Measurements from ENCODE around the gene RMP24.
"Not testable (repeated sequence)": the region's sequence is repeated elsewhere in the genome, so short reads cannot be mapped to it uniquely, and the experiment has no call there.

The RMP24 gene

DNA sequence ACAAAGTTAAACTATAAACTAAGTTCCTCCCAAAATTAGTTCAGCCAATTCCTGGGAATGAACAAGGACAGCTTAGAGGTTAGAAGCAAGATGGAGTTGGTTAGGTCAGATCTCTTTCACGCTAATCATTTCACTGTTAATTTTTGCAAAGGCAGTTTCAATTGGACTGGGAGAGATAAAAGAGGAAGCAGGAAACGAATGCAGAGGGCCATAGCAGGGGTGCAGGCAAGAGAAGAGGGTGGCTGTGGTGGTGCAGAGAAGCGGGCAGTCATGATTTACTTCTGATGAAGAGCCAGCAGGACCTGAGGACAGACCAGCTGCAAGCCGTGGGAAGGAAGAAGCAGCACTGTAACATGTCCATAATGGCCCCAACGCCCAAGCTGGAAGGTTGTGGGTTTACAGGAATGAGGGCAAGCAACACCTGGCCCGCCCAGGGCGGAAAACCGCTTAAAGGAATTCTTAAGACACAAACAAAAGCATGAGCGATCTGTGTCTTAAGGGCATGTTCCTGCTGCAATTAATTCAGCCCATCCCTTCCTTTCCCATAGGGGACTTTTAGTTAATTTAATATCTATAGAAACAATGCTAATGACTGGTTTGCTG, 4.1 kb upstream of the RMP24 start:
- no peak for DNase-seq (ENCODE audit: low read depth in 2 of 2)

DNA sequence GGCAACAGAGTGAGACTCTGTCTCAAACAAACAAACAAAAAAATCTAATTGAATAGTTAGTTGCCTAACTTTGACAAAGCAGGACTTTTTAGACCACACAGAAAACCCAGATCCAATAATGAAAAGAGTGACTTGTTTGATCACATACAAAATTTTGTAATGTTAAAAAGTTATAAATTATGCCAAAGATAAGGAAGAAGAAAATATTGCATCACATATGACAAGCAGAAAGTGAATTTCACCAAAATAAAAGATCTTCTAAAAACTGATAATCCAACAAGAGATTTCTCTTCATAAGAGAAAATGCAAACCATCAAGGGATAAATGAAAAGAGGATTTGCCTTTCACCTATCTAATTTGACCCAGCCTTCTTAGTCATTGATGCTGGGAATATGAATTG, 2.8 kb upstream of the RMP24 start:
- no peak for DNase-seq (ENCODE audit: low read depth in 2 of 2)

DNA sequence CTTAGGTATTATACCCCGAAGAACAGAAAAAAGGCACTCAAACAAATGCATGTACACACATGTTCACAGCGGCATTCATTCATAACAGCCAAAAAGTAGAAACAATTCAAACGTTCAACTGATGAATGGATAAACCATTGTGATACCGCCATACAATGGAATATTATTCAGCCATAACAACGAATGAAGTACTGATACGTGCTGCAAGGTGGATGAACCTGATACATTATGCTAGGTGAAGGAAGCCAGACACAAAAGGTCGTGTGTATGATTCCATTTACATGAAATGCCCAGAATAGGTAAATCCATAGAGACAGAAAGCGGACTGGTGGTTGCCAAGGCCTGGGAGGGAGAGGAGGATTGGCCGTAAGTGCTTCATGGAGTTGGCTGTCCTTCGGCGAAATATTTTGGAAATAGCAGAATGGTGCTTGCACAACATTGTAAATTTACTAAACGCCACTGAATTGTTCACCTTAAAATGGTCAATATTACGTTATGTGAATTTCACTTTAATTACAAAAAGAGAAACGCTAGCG, 750 bp upstream of the RMP24 start:
- DNase-seq (ENCODE audit: low read depth in 2 of 2) = no peak

DNA sequence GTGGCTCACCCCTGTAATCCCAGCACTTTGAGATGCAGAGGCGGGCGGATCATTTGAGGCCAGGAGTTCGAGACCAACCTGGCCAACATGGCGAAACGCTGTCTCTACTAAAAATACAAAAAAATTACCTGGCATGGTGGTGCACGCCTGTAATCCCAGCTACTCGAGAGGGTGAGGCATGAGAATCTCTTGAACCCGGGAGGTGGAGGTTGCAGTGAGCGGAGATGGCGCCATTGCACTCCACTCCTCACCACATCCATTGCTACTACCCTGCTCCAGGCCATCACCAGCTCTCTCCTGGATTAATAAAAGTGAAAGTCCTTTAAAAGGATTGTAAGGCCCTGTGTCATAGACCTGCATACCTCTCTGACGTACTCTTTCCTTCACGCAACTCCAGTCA, 1.2 kb downstream of the RMP24 start:
- DNase-seq (ENCODE audit: low read depth in 2 of 2) = no peak

DNA sequence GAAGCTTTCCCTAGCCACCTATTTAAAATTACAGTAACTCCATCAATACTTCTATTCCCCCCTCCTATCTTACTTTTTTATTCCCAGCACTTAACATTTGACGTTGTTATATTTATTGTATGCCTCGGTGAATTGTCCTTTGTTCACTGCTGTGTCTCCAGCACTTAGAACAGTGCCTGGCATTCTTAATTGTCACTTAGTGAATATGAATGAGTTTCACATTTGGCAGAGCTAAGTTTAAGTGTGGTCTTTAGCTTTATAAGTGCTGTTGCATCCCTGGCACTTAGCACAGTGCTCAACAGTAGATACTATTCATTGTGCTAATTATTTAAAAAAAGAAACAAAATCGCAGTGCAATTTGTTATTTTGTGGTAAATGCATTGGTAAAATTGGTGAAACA, 1.7 kb downstream of the RMP24 start:
- DNase-seq (ENCODE audit: low read depth in 2 of 2) = no peak

DNA sequence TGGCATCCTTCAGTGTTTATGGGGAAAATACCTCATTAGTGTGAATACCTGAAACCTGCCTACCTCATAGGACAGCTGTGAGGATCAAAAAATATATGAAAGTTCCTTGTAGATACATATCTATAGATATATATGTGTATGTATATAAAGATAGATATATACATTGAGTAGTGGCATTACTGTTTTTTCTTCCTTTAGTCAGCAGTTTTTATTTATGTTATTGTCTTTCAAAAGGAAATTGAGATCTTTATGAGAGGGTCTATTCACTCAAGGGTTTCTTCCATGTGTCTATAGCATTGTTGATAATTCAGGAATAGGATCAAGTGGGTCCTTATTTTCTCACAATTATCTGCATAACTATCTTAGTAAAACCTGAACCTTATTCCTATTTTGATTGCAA, 6.6 kb downstream of the RMP24 start:
- DNase-seq (ENCODE audit: low read depth in 2 of 2) = no peak

DNA sequence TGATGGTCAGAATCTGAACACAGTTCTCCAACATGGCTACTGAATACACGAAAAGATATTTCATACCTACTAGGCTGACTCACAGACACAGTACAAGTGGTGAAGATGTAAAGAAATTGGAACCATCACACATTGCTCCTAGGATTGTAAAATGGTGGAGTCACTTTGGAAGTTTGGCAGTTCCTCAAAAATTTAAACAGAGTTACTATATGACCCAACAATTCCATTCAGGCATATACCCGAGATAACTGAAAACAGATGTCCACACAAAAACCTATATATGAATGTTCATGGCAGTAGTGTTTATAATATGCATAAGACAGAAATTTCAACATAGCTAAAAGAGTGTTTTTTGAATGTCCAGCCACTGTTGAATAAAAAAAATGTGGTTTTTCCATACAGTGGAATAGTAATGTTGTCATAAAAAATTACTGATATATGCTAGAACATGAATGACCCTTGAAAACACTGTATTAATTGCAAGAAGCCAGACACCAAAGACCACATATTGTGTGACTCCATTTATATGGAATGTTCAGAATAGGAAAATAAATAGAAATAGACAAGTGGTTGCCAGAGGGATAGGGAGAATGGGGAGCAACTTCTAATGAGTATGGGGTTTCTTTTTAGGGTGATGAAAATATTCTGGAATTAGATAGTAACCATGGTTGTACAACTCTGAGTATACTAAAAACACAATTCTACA, 10.1 kb downstream of the RMP24 start:
- DNase-seq (ENCODE audit: low read depth in 2 of 2) = no peak

DNA sequence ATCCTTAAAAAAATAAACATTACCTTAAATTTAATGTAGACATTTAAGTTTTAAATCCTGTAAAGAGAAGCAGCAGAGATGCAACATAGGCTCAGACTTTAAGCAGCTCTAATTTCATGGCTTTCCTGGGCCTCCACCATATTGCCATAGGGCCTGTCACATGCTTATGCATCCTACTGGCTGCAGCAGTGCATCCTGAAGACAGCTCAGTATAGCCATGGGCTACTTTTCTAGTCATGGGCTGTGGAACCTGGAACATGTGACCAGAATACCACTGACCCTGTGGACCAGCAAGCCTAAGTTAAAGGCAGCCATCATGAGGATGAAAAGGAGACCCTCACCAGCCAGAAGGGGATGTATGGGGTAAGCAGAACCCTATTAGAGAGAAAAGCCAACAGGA, 10.7 kb downstream of the RMP24 start:
- DNase-seq (ENCODE audit: low read depth in 2 of 2) = no peak

DNA sequence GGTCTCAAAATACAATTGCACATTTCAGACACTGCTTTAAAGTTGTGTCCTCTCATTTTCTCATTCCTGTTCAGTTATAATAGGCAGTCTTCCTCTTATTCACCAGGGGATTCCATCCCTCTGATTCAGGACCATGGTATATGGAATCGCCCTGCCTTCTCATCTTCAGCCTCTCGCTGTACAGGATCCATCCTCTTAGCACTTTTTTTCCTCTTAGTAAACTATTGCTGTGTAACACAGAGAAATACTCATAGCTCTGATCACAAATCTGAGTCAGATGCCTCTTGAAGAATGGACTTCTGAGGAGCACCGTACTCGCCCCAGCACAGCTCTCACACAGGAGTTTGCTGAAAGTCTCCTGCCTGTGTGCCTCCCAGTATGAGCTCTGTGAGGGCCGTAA, 11.3 kb downstream of the RMP24 start:
- DNase-seq (ENCODE audit: low read depth in 2 of 2) = no peak

DNA sequence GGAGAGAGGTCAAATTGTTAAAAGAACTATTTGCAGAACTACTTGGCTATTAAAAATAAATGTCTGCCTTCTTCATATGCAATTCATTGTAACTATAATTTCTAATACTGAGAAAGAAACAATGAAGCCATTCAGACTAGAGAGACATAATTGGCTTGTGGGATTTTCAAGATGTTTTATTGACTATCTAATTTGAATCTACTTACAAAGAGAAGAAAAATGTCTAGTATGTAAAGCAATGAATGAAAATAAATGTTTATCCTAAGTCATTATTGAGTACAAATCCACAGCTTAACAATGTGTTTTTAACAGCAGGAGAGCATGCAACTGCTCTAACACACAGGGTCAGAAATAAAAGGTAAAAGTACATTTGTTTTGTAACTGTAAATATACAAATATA, 19.2 kb downstream of the RMP24 start:
- no peak for DNase-seq (ENCODE audit: low read depth in 2 of 2)

DNA sequence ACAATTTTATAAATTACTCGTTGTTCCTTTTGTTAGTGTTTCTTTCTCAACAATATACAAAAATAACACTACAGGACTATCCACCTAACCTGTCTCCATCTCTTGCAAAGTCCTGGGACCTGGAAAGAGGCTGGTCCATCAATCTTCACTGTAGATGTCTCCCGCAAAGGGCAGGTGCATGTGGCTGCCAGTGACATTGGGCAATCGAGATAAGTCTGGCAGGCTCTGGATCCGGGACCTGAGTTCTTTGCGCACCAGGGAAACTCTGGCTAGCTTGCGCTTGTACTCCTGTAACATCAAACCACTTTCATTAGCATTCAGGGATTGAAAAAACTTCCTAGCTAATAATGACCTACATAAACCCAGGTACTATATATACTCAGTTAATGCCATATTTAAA, 20.5 kb downstream of the RMP24 start:
- DNase-seq (ENCODE audit: low read depth in 2 of 2) = no peak

DNA sequence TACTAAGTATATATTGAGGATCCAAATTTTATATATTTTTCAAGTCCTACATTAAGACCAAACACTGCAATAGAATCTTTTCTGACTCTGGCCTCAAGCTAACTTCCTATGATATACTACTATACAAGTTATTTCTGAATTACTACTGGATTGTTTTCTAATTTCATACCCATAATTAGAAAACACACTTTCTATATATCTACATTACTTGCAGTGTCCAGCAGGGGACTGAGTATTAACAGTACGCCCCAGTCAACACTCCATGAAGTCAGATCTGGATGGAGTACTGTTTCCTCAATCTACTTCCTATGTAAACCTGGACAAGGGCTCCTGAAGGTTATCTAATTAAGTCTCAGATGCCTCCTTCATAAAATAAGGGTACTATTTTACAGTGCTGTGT, 26.5 kb downstream of the RMP24 start:
- DNase-seq (ENCODE audit: low read depth in 2 of 2) = no peak

DNA sequence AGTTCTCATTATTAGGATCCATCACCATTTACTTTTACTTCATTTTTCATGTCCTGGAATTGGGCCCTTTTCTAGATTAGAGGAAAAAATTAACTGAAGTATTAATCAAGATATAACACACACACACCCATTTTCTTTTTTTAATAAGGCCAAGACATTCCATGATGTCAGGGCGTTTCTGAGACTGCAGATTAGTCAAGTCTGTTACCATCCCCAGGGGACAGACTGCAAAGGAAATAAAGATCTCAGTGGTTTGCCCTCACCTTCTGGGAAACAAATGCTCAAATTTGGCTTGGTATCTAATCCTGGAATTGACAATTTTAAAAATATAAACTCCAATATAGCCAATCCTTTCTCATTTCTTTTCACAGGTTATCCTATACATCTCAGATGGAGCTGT, 27.4 kb downstream of the RMP24 start:
- no peak for DNase-seq (ENCODE audit: low read depth in 2 of 2)

DNA sequence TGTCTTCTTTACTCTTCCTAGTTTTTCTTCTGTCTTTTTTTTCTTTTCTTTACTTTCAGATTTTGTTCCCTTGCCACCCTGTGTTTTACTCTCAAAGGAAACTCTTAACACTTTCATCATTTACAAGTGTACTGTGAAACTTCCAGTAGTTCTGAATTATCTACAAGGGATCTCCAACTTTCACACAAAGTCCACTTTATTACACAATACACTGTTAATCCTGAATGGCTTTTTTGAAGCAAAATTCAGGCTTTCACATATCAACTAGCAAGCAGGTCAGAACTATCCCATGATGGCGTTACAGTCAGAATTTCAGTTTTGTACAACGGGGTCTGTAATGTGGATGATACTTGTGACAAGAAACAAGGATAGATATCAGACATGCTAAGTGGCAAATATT, 34.5 kb downstream of the RMP24 start:
- no peak for DNase-seq (ENCODE audit: low read depth in 2 of 2)

DNA sequence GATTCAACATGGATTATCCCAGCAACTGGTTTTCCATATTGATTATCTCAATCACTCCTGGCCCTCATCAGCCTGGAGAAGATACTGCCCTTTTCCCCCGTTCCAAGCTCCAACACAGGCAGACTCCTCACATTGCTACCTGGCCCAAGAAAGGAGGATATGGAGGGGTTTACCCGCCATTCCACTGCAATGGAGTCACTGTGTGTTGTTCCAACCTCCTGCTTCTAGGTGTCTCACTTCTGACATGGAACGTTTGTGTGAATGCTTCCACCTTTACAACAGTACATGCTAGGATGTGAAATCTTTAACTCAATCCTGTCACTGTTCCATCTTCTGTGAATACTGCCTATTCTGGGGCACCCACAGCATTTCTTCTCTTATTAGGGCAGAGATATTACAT, 36.7 kb downstream of the RMP24 start:
- no peak for DNase-seq (ENCODE audit: low read depth in 2 of 2)

DNA sequence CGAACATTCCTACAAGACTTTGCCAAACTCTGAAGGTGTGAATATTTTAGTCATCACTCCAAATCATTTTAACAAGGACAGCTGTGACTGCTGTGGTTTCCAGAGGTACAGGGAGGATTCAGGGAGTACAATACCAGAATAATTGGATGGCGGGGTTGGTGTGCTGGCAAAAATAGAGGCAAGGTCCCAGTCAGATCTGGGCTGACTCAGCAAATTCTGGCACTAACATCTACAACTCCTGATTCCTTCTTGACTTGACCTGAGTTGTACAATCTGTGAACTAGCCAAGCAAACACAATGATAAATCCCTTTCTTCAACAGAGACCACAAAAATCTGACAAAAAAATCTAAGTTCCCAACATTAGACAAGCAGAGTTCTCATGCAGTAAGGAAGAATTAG, 40.4 kb downstream of the RMP24 start:
- no peak for DNase-seq (ENCODE audit: low read depth in 2 of 2)

DNA sequence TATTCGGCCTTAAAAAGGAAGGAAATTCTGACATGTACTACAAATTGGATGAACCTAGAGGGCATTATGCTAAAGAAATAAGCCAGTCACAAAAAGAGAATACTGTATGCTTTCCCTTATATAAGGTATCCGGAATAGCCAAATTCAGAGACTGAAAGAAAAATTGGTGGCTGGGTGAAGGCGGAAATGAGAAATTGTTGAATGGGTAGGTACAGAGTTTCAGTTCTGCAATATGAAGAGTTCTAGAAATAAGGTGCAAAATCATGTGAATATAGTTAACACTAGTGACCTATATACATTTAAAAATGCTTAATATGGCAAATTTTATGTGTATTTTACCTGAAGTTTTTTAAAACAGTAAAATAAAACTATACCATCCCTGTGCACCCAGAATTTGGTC, 43.1 kb downstream of the RMP24 start:
- DNase-seq (ENCODE audit: low read depth in 2 of 2) = no peak

DNA sequence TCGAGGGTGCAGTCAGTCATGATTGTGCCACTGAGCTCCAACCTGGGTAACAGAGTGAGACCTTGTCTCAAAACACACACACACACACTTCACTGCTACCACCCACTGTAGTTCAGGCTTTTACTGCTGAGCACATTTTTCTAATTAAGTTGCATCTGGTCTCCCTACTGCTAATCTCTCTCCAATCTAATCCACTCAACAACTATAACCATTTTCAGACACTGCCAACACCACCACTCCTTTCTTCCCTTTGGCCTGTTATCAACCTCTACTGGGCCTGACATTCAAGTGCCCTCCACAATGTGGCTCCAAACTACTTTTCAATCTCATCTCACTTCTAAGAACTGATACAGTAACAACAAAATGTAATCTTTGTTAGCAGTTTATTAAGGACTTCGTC, 44.8 kb downstream of the RMP24 start:
- DNase-seq (ENCODE audit: low read depth in 2 of 2) = no peak

DNA sequence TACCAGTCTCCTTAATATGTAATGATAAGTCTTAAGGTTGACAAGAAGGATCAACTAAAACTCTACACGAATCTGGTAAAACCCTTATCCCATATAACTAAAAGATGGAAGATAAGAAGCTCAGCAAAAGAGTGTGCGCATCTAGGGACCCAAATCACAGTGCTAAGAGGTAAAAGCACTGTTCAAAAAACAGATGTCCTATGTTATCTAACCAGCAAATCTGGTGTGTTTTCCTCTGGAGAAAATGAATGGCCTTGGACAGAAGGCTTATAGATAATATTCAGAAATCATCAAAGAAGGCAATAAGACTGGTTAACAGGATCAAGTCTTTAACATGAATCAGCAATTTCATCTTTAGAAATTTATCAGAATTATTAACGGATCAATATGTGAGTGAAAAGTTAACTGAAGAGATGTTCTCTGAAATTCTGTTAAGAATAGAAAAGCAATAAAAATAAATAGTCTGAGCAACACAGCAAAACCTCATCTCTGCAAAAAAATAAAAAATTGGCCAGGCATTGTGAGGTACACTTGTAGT, 47.8 kb downstream of the RMP24 start:
- DNase-seq (ENCODE audit: low read depth in 2 of 2) = no peak

DNA sequence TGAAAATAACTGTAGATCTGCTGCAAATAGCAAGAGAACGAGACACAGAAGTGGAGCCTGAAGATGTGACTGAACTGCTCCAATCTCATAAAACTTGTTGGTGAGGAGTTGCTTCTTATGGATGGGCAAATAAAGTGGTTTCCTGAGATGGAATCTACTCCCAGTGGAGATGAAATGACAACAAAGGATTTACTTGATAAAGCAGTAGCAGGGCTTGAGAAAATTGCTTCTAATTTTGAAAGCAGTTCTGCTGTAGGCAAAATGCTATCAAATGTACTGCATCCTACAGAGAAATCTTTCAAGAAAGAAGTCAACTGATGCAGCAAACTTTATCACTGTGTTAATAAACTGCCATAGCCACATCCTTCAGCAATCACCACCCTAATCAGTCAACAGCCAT, 50.9 kb downstream of the RMP24 start:
- no peak for DNase-seq (ENCODE audit: low read depth in 2 of 2)

DNA sequence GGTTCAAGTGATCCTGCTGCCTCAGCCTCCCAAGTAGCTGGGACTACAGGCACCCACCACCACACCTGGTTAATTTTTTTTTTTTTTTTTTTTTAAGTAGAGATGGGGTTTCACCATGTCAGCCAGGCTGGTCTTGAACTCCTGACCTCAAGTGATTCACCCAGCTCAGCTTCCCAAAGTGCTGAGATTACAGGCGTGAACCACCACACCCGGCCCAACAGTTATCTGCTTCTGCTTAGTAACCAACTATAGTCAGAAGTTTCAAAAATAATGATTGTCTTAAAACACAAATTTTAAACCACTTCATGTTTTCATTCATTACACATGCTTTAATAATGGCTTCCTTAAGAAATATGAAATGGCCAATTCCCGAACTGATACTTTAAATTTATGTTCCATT, 51.8 kb downstream of the RMP24 start:
- DNase-seq (ENCODE audit: low read depth in 2 of 2) = not testable (repeated sequence)

DNA sequence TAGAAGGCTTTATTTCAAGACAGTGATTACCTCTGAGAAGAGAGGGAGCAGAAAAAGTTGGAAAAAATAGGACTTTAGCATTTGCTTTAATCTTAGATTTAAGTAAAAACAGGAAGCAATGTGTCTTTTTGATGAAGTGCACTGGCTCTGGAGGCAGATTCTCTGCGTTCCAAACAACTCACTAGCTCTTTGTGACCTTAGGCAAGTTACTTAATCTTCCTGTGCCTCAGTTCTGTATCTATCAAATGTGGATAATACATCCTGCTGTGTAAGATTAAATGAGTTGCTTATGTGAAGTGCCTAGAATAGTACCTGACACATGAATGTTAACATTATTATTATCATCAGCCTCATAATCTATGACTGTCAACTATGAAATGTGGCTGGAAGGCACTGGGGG, 52.5 kb downstream of the RMP24 start:
- DNase-seq (ENCODE audit: low read depth in 2 of 2) = no peak

DNA sequence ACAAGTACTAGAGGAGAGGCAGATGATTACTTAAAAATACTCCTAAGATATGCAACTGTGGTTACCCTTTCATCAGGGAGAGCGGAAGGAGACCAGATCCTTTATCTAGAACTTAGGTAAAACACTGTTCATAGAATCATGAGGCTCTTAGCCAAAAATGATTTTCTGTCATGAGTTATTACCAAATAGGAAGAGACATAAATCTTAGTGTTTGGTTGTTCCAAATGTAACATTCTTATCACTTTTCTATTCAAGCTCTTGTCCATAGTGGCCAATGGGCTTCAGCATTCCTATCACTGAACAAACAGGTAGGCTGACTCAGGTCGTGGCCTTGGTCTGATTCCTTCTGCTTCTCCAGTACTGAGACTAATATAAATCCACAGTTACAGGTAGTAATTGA, 56.4 kb downstream of the RMP24 start:
- DNase-seq (ENCODE audit: low read depth in 2 of 2) = no peak
